ENCODE results near the gene ANKRD12. TPM values are rescaled to one million over a fixed set of nuclear protein-coding genes. Genes with fewer than 3 reads are reported as not detected.

The ANKRD12 gene
- total RNA-seq, 6 donors from 2014 or later = 32.8 to 80.7 (median 65.6) TPM

GRCh38 chr18:9113468-9114149 is 23.0 kb upstream of the ANKRD12 start:
- WGBS, 2 donors = 67 to 80% methylated on average over 5 to 7 of the region's 7 CpGs
- no peak for DNase-seq
- peaks cover 58 to 81% (median 71%) of the 10 kb centered on the region in 4 donors for H3K4me1 ChIP-seq
- no peak for ATAC-seq (ENCODE audit: low FRiP score in 2 of 2)
- H3K9me3 ChIP-seq = no peaks in the 10 kb centered on the region
- peak overlapping the region; percentile 32 to 74 (median 50) for H3K27ac ChIP-seq
- no peaks in the 10 kb centered on the region for H3K36me3 ChIP-seq
- H3K4me3 ChIP-seq = no peak overlapping the region
- H3K27me3 ChIP-seq = no peaks in the 10 kb centered on the region
- TF ChIP-seq POLR2A (IDR thresholded peaks at IDR 0.05) (no peak), POLR2AphosphoS5 (IDR thresholded peaks at IDR 0.05) (no peak), CTCF (IDR thresholded peaks at IDR 0.05) (no peak), EP300 (IDR thresholded peaks at IDR 0.05) (no peak)

- DNase-seq (no peak), ATAC-seq (ENCODE audit: low FRiP score in 2 of 2) (no peak)
- Histone ChIP-seq H3K4me3 (no peak overlapping the region), H3K9me3 (no peaks in the 10 kb centered on the region), H3K4me1 (peaks cover 38 to 81% (median 63%) of the 10 kb centered on the region in 4 donors), H3K27me3 (no peaks in the 10 kb centered on the region), H3K27ac (peak overlapping the region in 3 of 4 donors; percentile 85 to 89 (median 85)), H3K36me3 (peaks cover 0 to 16% (median 0%) of the 10 kb centered on the region in 4 donors)
- TF ChIP-seq POLR2AphosphoS5 (IDR thresholded peaks at IDR 0.05) (no peak), CTCF (IDR thresholded peaks at IDR 0.05) (no peak), EP300 (IDR thresholded peaks at IDR 0.05) (no peak), POLR2A (IDR thresholded peaks at IDR 0.05) (no peak)
Measured at GRCh38 chr18:9115984-9116383, 20.6 kb upstream of the ANKRD12 start.

- DNase-seq = no peak
- Histone ChIP-seq H3K36me3 (peaks cover 0 to 31% (median under 1%) of the 10 kb centered on the region in 4 donors), H3K9me3 (no peaks in the 10 kb centered on the region), H3K4me1 (peaks cover 33 to 68% (median 54%) of the 10 kb centered on the region in 4 donors), H3K4me3 (no peak overlapping the region), H3K27ac (peak overlapping the region; percentile 82 to 89 (median 85)), H3K27me3 (no peaks in the 10 kb centered on the region)
- ATAC-seq (ENCODE audit: low FRiP score in 2 of 2) = peak in 1 of 2 donors; percentile 59
- WGBS, 2 donors = 35 to 39% methylated on average over 5 of the region's 5 CpGs
- no peak for TF ChIP-seq POLR2A (IDR thresholded peaks at IDR 0.05)
Measured at GRCh38 chr18:9117980-9118841, 18.4 kb upstream of the ANKRD12 start.

GRCh38 chr18:9120796-9121195 is 15.8 kb upstream of the ANKRD12 start:
- Histone ChIP-seq H3K9me3 (no peaks in the 10 kb centered on the region), H3K36me3 (peaks cover 3 to 49% (median 6%) of the 10 kb centered on the region in 4 donors), H3K27ac (peak overlapping the region in 1 of 4 donors; percentile 36), H3K4me3 (no peak overlapping the region), H3K4me1 (peaks cover 26 to 49% (median 43%) of the 10 kb centered on the region in 4 donors), H3K27me3 (no peaks in the 10 kb centered on the region)
- no peak for DNase-seq
- 21 to 25% methylated on average over 1 of the region's 1 CpG for WGBS, 2 donors
- no peak for ATAC-seq (ENCODE audit: low FRiP score in 2 of 2)
- TF ChIP-seq EP300 (IDR thresholded peaks at IDR 0.05) = no peak
- TF ChIP-seq CTCF (IDR thresholded peaks at IDR 0.05) = no peak
- TF ChIP-seq POLR2AphosphoS5 (IDR thresholded peaks at IDR 0.05) = no peak

GRCh38 chr18:9123520-9123919 is 13.1 kb upstream of the ANKRD12 start:
- 90 to 96% methylated on average over 2 of the region's 2 CpGs for WGBS, 2 donors
- no peak for TF ChIP-seq CTCF (IDR thresholded peaks at IDR 0.05)
- TF ChIP-seq POLR2AphosphoS5 (IDR thresholded peaks at IDR 0.05) = no peak
- no peak for TF ChIP-seq EP300 (IDR thresholded peaks at IDR 0.05)
- TF ChIP-seq POLR2A (IDR thresholded peaks at IDR 0.05) = no peak
- Histone ChIP-seq H3K4me1 (peaks cover 4 to 24% (median 21%) of the 10 kb centered on the region in 4 donors), H3K4me3 (no peak overlapping the region), H3K36me3 (peaks cover 3 to 74% (median 22%) of the 10 kb centered on the region in 4 donors), H3K27me3 (no peaks in the 10 kb centered on the region), H3K27ac (no peak overlapping the region), H3K9me3 (no peaks in the 10 kb centered on the region)
- DNase-seq = no peak
- no peak for ATAC-seq (ENCODE audit: low FRiP score in 2 of 2)

All from upper lobe of left lung (tissue), 6 donors.